HepG2 (cell line): Measurements from ENCODE around the gene EMILIN3. TPM values are rescaled to one million over a fixed set of nuclear protein-coding genes. Genes with fewer than 3 reads are reported as not detected.

Experiments used
- CC2D1A ChIP-seq: sonication (generic); formaldehyde crosslinking; IDR thresholded peaks from 2 replicates; pipeline ENCODE4 v1.8.1; 2023; ENCODE audit warnings: mild to moderate bottlenecking, missing genetic modification reagents
- GTF2F1 ChIP-seq: fragments of 150-350 bp; IDR thresholded peaks from 2 replicates; pipeline ENCODE4 v1.6.1; 2014; ENCODE audit warnings: low read length
- KDM5B ChIP-seq: sonication (generic); formaldehyde crosslinking; IDR thresholded peaks from 2 replicates; pipeline ENCODE4 v1.4.0; 2020; ENCODE audit warnings: missing genetic modification reagents, mild to moderate bottlenecking, borderline replicate concordance
- KLF6 ChIP-seq: IDR thresholded peaks from 2 replicates; pipeline ENCODE4 v1.8.0; 2016; ENCODE audit warnings: missing biosample characterization, missing genetic modification reagents
- PCBP2 ChIP-seq: fragments of 200-400 bp; formaldehyde crosslinking; optimal IDR thresholded peaks from 2 replicates; pipeline ENCODE3; 2018; ENCODE audit warnings: low read length, low read depth; ENCODE audit not compliant: poor library complexity, severe bottlenecking
- REPIN1 ChIP-seq: sonication (generic); formaldehyde crosslinking; IDR thresholded peaks from 2 replicates; pipeline ENCODE4 v1.8.0; 2022; ENCODE audit warnings: missing genetic modification reagents, low read depth, mild to moderate bottlenecking, borderline replicate concordance
- ZBTB40 ChIP-seq, 2 experiments: fragments of 450-650 bp in 1 of 2; sonication (generic) in 1 of 2; formaldehyde crosslinking in 1 of 2; IDR thresholded peaks; 2 replicates each; pipeline versions ENCODE4 v1.6.1 to v1.8.0; 2016 to 2022; ENCODE audit warnings: antibody characterized with exemption in 1 of 2, mild to moderate bottlenecking in 1 of 2, missing genetic modification reagents in 1 of 2
- ZKSCAN8 ChIP-seq: IDR thresholded peaks from 2 replicates; pipeline ENCODE4 v1.6.1; 2016; ENCODE audit warnings: borderline replicate concordance, missing genetic modification reagents, missing compliant biosample characterization
- ZNF33A ChIP-seq: sonication (generic); formaldehyde crosslinking; IDR thresholded peaks from 2 replicates; pipeline ENCODE4 v1.5.1; 2020; ENCODE audit warnings: missing genetic modification reagents, mild to moderate bottlenecking, moderate library complexity, borderline replicate concordance
- ZNF343 ChIP-seq: sonication (generic); formaldehyde crosslinking; IDR thresholded peaks from 2 replicates; pipeline ENCODE4 v1.4.0; 2020; ENCODE audit warnings: mild to moderate bottlenecking, missing genetic modification reagents
- ZNF800 ChIP-seq: sonication (generic); formaldehyde crosslinking; IDR thresholded peaks from 2 replicates; pipeline ENCODE4 v1.4.0; 2020; ENCODE audit warnings: missing genetic modification reagents
- ZNF850 ChIP-seq: sonication (generic); formaldehyde crosslinking; conservative IDR thresholded peaks from 2 replicates; pipeline ENCODE4 v1.9.0; 2021; ENCODE audit warnings: mild to moderate bottlenecking, missing genetic modification reagents
- ZSCAN22 ChIP-seq: sonication (generic); formaldehyde crosslinking; IDR thresholded peaks from 2 replicates; pipeline ENCODE4 v1.4.0; 2020; ENCODE audit warnings: mild to moderate bottlenecking, missing genetic modification reagents
- polyA plus RNA-seq, 8 experiments: library from polyadenylated mRNA; depleted of rRNA in 3 of 8; stranded (reverse) in 7 of 8; unstranded in 1 of 8; fragments of >200 nt; fragmentation: Illumina TruSeq in 4 of 8; extraction: Trizol in 4 of 8; gene quantifications; 2 replicates each; pipeline versions ENCODE4 v1.2.1 to v1.2.3, GENCODE V29; 2011 to 2016; ENCODE audit warnings: low read depth in 4 of 8, missing spikeins in 1 of 8, mixed read lengths in 1 of 8; ENCODE audit not compliant: insufficient read depth in 1 of 8
- total RNA-seq, 5 experiments: library from RNA; depleted of rRNA; stranded (reverse); fragments of >200 nt; fragmentation: Illumina TruSeq; extraction: Trizol; gene quantifications; 2 replicates each; pipeline ENCODE4 v1.2.3, GENCODE V29; 2016; ENCODE audit warnings: low read depth in 1 of 5
- TF ChIP-seq, protein P1 (sequence below): IDR thresholded peaks from 2 replicates; pipeline ENCODE4 v1.6.1; 2012; ENCODE audit warnings: inconsistent platforms
- TF ChIP-seq, protein P2 (sequence below): sonication (generic); formaldehyde crosslinking; conservative IDR thresholded peaks from 2 replicates; pipeline ENCODE4 v1.5.0; 2020; ENCODE audit warnings: missing genetic modification reagents

EMILIN3 gene
- total and polyA plus RNA-seq, 2 of the 13 experiments (the other 11 are each of a cell fraction or from before 2014, with no cell fraction given), result 0.25 to 0.29 TPM

DNA sequence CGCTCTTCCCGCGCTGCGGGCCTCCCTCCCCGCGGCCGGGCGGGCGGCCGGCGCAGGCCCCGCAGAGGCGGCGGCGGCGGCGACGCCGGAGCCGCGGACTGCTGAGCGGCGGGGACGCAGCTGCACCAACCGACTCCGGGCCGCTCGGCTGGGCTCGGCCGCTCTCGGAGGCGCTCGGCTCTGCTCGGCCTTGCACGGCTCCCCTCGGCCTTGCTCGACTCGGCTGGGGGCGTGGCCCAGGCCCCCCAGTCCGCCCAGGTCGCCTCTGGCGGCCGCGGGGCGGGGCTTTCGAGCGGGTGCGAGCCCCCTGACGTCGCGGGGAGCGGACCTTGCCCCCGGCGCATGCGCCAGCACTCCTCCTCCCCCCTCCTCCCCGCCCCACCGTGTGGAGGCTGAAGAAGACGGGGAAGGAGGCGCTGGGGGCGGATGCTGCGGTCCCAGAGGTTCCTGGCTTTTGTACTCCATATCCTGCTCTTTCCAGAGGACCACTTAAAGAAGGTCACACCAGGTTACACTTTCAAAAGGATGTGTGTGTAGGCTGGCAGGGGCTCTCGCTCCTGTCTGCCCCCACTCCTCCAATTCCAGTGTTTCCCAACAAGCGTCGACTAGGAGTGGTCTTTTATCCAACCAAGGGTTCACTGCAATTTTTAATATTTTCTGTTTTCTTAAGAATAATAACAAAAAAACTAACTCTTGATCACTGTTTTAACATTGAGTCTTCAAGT, 48.9 kb downstream of the EMILIN3 start, which contains the start of gene ZHX3 (continued):
- TF ChIP-seq ZBTB40 (IDR thresholded peaks at IDR 0.05) (no peak), ZBTB40 (CRISPR knock-in tag; IDR thresholded peaks at IDR 0.05) (peak; percentile 28; the same call in 1 of the 2 replicates), REPIN1 (CRISPR knock-in tag) (no peak), GTF2F1 (no peak), ZNF800 (CRISPR knock-in tag) (no peak), ZKSCAN8 (CRISPR knock-in tag) (peak; percentile 31; the same call in 1 of the 2 replicates), ZSCAN22 (CRISPR knock-in tag) (no peak; the same call in 1 of the 2 replicates), ZNF33A (no peak), KLF6 (0 out of 2 replicates have a peak, but pooled peaks have one; percentile 36), KDM5B (CRISPR knock-in tag) (peak; percentile 73; the same call in 1 of the 2 replicates), PCBP2 (no peak), CC2D1A (CRISPR knock-in tag) (no peak), ZNF850 (CRISPR knock-in tag) (peak; percentile 67; the same call in 1 of the 2 replicates), ZNF343 (CRISPR knock-in tag) (0 out of 2 replicates have a peak, but pooled peaks have one; percentile 19)
- TF ChIP-seq, protein P1, sequence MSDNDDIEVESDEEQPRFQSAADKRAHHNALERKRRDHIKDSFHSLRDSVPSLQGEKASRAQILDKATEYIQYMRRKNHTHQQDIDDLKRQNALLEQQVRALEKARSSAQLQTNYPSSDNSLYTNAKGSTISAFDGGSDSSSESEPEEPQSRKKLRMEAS, result peak; percentile 69; the same call in 1 of the 2 replicates
- TF ChIP-seq, protein P2, sequence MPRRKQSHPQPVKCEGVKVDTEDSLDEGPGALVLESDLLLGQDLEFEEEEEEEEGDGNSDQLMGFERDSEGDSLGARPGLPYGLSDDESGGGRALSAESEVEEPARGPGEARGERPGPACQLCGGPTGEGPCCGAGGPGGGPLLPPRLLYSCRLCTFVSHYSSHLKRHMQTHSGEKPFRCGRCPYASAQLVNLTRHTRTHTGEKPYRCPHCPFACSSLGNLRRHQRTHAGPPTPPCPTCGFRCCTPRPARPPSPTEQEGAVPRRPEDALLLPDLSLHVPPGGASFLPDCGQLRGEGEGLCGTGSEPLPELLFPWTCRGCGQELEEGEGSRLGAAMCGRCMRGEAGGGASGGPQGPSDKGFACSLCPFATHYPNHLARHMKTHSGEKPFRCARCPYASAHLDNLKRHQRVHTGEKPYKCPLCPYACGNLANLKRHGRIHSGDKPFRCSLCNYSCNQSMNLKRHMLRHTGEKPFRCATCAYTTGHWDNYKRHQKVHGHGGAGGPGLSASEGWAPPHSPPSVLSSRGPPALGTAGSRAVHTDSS (CRISPR knock-in tag), result no peak
